B cell (primary cell): ENCODE results near the gene FARP2. TPM values are rescaled to one million over a fixed set of nuclear protein-coding genes. Genes with fewer than 3 reads are reported as not detected.

ENCODE experiments used
- ATAC-seq: fragments of 200-7000 bp; cut with Tn5 transposase; one replicate; pipeline ENCODE4 v1.10.0; 2021; ENCODE audit warnings: low read depth, mild to moderate bottlenecking, moderate number of reproducible peaks, moderate library complexity
- CTCF ChIA-PET: fragments of 350-600 bp; sonication (Branson Sonifier 250); formaldehyde crosslinking; loops from one replicate; lab custom pipeline; 2021; ENCODE audit warnings: antibody characterized with exemption, inconsistent platforms; lab: Charles Lee
- POLR2A ChIA-PET: fragments of 350-600 bp; sonication (Branson Sonifier 250); formaldehyde crosslinking; loops from one replicate; lab custom pipeline; 2021; ENCODE audit warnings: antibody characterized with exemption; lab: Charles Lee
- DNase-seq: peaks from one replicate; pipeline ENCODE4 v3.0.0; 2013
- H2AFZ ChIP-seq: 2 replicates; pipeline ENCODE4 v1.6.1; 2012; ENCODE audit warnings: mild to moderate bottlenecking, low read depth, low read length; ENCODE audit not compliant: insufficient read depth, poor library complexity, severe bottlenecking
- H3K27ac ChIP-seq, 2 donors: 1 replicate in 1 of 2; 2 replicates in 1 of 2; pipeline ENCODE4 v1.5.1; 2012 to 2013; ENCODE audit warnings: low read length in 2 of 2, mild to moderate bottlenecking in 2 of 2, moderate library complexity in 1 of 2
- H3K27me3 ChIP-seq, 4 experiments: fragments of 200-600 bp in 1 of 4; sonication (generic) in 1 of 4; replicated peaks in 1 of 4; 1 replicate in 2 of 4; 2 replicates in 2 of 4; pipeline versions ENCODE4 v1.6.1 to v1.7.0; 2013 to 2016; ENCODE audit warnings: low read length in 3 of 4, mild to moderate bottlenecking in 2 of 4, mixed read lengths in 1 of 4, moderate library complexity in 1 of 4; ENCODE audit not compliant: insufficient read depth in 4 of 4, control insufficient read depth in 3 of 4; ENCODE audit errors: control extremely low read depth in 1 of 4
- H3K36me3 ChIP-seq, 2 experiments: replicated peaks in 1 of 2; 1 replicate in 1 of 2; 2 replicates in 1 of 2; pipeline versions ENCODE4 v1.6.1 to v1.7.1; 2013; ENCODE audit warnings: low read length in 1 of 2; ENCODE audit not compliant: insufficient read depth in 2 of 2, control insufficient read depth in 1 of 2; ENCODE audit errors: control extremely low read depth in 1 of 2, extremely low read depth in 1 of 2
- H3K4me1 ChIP-seq, 2 donors: fragments of 200-600 bp in 1 of 2; sonication (generic) in 1 of 2; 1 replicate in 1 of 2; 2 replicates in 1 of 2; pipeline versions ENCODE4 v1.5.1 to v1.6.1; 2013 to 2017; ENCODE audit warnings: low read length in 2 of 2; ENCODE audit not compliant: control insufficient read depth in 2 of 2, insufficient read depth in 2 of 2
- H3K4me2 ChIP-seq: replicated peaks from 2 replicates; pipeline ENCODE3; 2012; ENCODE audit warnings: mild to moderate bottlenecking, low read depth, low read length; ENCODE audit not compliant: poor library complexity, severe bottlenecking
- H3K4me3 ChIP-seq, 5 experiments: fragments of 200-600 bp in 1 of 5; sonication (generic) in 1 of 5; 1 replicate in 3 of 5; 2 replicates in 2 of 5; pipeline versions ENCODE4 v1.5.1 to v1.7.0; 2011 to 2016; ENCODE audit warnings: low read length in 4 of 5, mild to moderate bottlenecking in 4 of 5, low read depth in 2 of 5, control low read depth in 1 of 5, moderate library complexity in 1 of 5; ENCODE audit not compliant: insufficient read depth in 1 of 5; ENCODE audit errors: control extremely low read depth in 1 of 5, extremely low read depth in 1 of 5
- H3K79me2 ChIP-seq: fragments of 200-600 bp; sonication (generic); one replicate; pipeline ENCODE4 v1.6.0; 2016; ENCODE audit warnings: low read length; ENCODE audit not compliant: control insufficient read depth, insufficient read depth
- H3K9ac ChIP-seq: fragments of 200-600 bp; sonication (generic); 2 replicates; pipeline ENCODE4 v1.6.1; 2017; ENCODE audit warnings: mild to moderate bottlenecking, low read length, moderate library complexity
- H3K9me3 ChIP-seq, 3 donors: one replicate each; pipeline versions ENCODE4 v1.6.1 to v1.7.1; 2013; ENCODE audit warnings: low read length in 2 of 3; ENCODE audit not compliant: control insufficient read depth in 2 of 3, insufficient read depth in 1 of 3; ENCODE audit errors: control extremely low read depth in 1 of 3
- H4K20me1 ChIP-seq: 2 replicates; pipeline ENCODE4 v1.6.0; 2012; ENCODE audit warnings: mild to moderate bottlenecking, low read length; ENCODE audit not compliant: insufficient read depth, control insufficient read depth, poor library complexity, severe bottlenecking
- H3K27ac Mint-ChIP-seq: one replicate; pipeline ENCODE4 v1.8.0; 2021; ENCODE audit warnings: mixed read lengths
- H3K27me3 Mint-ChIP-seq: one replicate; pipeline ENCODE4 v1.8.0; 2021; ENCODE audit warnings: mixed read lengths
- H3K4me1 Mint-ChIP-seq: one replicate; pipeline ENCODE4 v1.8.0; 2021; ENCODE audit warnings: mixed read lengths
- H3K4me3 Mint-ChIP-seq: one replicate; pipeline ENCODE4 v1.8.0; 2021; ENCODE audit warnings: mixed read lengths
- H3K9me3 Mint-ChIP-seq: one replicate; pipeline ENCODE4 v1.8.0; 2022; ENCODE audit warnings: mixed read lengths; ENCODE audit not compliant: insufficient read depth
- EZH2 ChIP-seq: IDR thresholded peaks from 2 replicates; pipeline ENCODE4 v1.6.1; 2012; ENCODE audit warnings: borderline replicate concordance, low read depth, mild to moderate bottlenecking, moderate library complexity, low read length; ENCODE audit not compliant: insufficient read depth, poor library complexity, severe bottlenecking
- WGBS: methylation state at CpG from one replicate; pipeline ENCODE4 v1.1.5; 2013; ENCODE audit warnings: missing lambda C conversion rate; ENCODE audit not compliant: insufficient coverage; 5-methylcytosine and 5-hydroxymethylcytosine counted together
- intact Hi-C: fragments of 100-400 bp; cut with micrococcal nuclease; formaldehyde crosslinking; loops from one replicate; pipeline ENCODE4 v1.10.0; 2022
- polyA plus RNA-seq: library from polyadenylated mRNA; depleted of rRNA; stranded (reverse); fragments of >200 nt; gene quantifications from 2 replicates; pipeline ENCODE4 v1.2.3, GENCODE V29; 2012
- total RNA-seq, 2 donors: library from RNA; stranded (reverse); fragments of 120-200 nt in 1 of 2; gene quantifications; 1 replicate in 1 of 2; 2 replicates in 1 of 2; pipeline versions ENCODE4 v1.2.3 to v1.2.4, GENCODE V29; 2013 to 2022
- TF ChIP-seq, protein P1 (sequence below): fragments of 200-600 bp; IDR thresholded peaks from one replicate; pipeline ENCODE4 v1.8.0; 2022; ENCODE audit warnings: antibody characterized with exemption, mild to moderate bottlenecking

The FARP2 gene
- total and polyA plus RNA-seq, 2 donors (not counting 1 experiment from before 2014, with no cell fraction given): 37.1 to 114 TPM

GRCh38 chr2:241489088-241489487 is 133.0 kb downstream of the FARP2 start:
- WGBS: no CpG with 5 or more reads among the region's 3 CpGs
- Histone ChIP-seq H3K36me3 (peaks cover 0 to 27% of the 10 kb centered on the region in 2 experiments), H3K79me2 (no peaks in the 10 kb centered on the region), H3K27ac (no peak overlapping the region), H3K27me3 (no peaks in the 10 kb centered on the region), H3K4me1 (no peaks in the 10 kb centered on the region), H3K4me3 (no peak overlapping the region), H3K9ac (no peak overlapping the region), H2AFZ (no peak overlapping the region), H3K4me2 (no peak overlapping the region), H3K9me3 (no peaks in the 10 kb centered on the region), H4K20me1 (no peaks in the 10 kb centered on the region)
- ATAC-seq (no peak), DNase-seq (no peak)
- ChIA-PET POLR2A (no interaction called here), CTCF (no interaction called here)
- intact Hi-C loops: no loop called here
- no peak overlapping the region for H3K27ac Mint-ChIP-seq
- H3K4me3 Mint-ChIP-seq: no peak overlapping the region
- H3K27me3 Mint-ChIP-seq: no peaks in the 10 kb centered on the region
- H3K9me3 Mint-ChIP-seq: no peaks in the 10 kb centered on the region
- TF ChIP-seq, protein P1, sequence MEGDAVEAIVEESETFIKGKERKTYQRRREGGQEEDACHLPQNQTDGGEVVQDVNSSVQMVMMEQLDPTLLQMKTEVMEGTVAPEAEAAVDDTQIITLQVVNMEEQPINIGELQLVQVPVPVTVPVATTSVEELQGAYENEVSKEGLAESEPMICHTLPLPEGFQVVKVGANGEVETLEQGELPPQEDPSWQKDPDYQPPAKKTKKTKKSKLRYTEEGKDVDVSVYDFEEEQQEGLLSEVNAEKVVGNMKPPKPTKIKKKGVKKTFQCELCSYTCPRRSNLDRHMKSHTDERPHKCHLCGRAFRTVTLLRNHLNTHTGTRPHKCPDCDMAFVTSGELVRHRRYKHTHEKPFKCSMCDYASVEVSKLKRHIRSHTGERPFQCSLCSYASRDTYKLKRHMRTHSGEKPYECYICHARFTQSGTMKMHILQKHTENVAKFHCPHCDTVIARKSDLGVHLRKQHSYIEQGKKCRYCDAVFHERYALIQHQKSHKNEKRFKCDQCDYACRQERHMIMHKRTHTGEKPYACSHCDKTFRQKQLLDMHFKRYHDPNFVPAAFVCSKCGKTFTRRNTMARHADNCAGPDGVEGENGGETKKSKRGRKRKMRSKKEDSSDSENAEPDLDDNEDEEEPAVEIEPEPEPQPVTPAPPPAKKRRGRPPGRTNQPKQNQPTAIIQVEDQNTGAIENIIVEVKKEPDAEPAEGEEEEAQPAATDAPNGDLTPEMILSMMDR: no peak
- H3K4me1 Mint-ChIP-seq: no peaks in the 10 kb centered on the region

GRCh38 chr2:241489733-241490680 is 133.9 kb downstream of the FARP2 start:
- Histone ChIP-seq H4K20me1 (no peaks in the 10 kb centered on the region), H3K9me3 (no peaks in the 10 kb centered on the region), H3K4me1 (no peaks in the 10 kb centered on the region), H3K27ac (no peak overlapping the region), H3K4me2 (no peak overlapping the region), H3K9ac (no peak overlapping the region), H3K36me3 (peaks cover 0 to 29% of the 10 kb centered on the region in 2 experiments), H3K4me3 (no peak overlapping the region), H2AFZ (no peak overlapping the region), H3K27me3 (no peaks in the 10 kb centered on the region), H3K79me2 (no peaks in the 10 kb centered on the region)
- H3K27ac Mint-ChIP-seq: no peak overlapping the region
- 92% methylated on average over 14 of the region's 15 CpGs for WGBS
- CTCF ChIA-PET: no interaction called here
- DNase-seq (no peak), ATAC-seq (no peak)
- H3K9me3 Mint-ChIP-seq: no peaks in the 10 kb centered on the region
- POLR2A ChIA-PET: no interaction called here
- no peaks in the 10 kb centered on the region for H3K4me1 Mint-ChIP-seq
- H3K27me3 Mint-ChIP-seq: no peaks in the 10 kb centered on the region
- TF ChIP-seq, protein P1: no peak
- no peak for TF ChIP-seq EZH2
- intact Hi-C loops: no loop called here
- H3K4me3 Mint-ChIP-seq: no peak overlapping the region
